Loucy (cell line): ENCODE results near the gene C12orf43.

Source experiments
- EZH2phosphoT487 ChIP-seq: fragments of 200-600 bp; IDR thresholded peaks from 2 replicates; pipeline ENCODE4 v1.6.1; 2018; ENCODE audit warnings: antibody characterized with exemption, mild to moderate bottlenecking, moderate library complexity, borderline replicate concordance
- TF ChIP-seq, protein P1 (sequence below): fragments of 200-600 bp; sonication (generic); conservative IDR thresholded peaks from 2 replicates; pipeline ENCODE4 v1.5.1; 2014; ENCODE audit warnings: mild to moderate bottlenecking, antibody characterized with exemption, low read length

DNA sequence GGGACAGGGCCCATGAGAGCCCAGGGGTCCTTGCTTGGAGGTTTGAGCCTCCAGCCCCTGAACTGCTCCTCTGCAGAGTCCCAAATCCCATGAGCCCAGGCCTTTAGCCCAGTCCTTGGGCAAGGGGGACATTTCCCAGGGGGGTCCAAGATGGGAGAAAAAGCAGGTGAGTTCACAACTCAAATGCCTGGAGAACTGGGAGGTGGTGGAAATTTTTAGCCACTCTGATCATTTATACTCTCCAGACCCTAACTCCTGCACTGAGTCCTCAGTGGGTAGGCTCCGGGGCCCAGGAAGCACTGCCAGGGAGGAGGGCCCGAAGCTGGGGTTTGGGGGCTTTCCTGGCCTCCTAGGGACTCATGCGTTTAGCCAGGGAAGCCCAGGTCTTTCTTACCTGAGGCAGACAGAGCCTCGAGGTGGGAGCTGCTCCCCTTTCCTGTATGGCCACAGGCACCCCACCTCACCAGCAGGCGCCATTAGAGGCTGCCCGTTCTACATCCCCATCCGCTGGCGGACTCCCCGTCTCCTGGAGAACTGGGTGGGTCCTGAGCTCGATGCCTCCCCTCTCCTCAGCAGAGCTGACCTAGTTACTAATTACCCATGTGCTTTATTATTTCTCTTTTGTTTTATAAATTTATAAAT is 36.9 kb downstream of the C12orf43 start:
- TF ChIP-seq, protein P1, sequence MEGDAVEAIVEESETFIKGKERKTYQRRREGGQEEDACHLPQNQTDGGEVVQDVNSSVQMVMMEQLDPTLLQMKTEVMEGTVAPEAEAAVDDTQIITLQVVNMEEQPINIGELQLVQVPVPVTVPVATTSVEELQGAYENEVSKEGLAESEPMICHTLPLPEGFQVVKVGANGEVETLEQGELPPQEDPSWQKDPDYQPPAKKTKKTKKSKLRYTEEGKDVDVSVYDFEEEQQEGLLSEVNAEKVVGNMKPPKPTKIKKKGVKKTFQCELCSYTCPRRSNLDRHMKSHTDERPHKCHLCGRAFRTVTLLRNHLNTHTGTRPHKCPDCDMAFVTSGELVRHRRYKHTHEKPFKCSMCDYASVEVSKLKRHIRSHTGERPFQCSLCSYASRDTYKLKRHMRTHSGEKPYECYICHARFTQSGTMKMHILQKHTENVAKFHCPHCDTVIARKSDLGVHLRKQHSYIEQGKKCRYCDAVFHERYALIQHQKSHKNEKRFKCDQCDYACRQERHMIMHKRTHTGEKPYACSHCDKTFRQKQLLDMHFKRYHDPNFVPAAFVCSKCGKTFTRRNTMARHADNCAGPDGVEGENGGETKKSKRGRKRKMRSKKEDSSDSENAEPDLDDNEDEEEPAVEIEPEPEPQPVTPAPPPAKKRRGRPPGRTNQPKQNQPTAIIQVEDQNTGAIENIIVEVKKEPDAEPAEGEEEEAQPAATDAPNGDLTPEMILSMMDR, result no peak
- no peak for TF ChIP-seq EZH2phosphoT487
